Trophoblast cell (in vitro differentiated cells and primary cell): ENCODE results near the gene GGA1.
"Not testable (repeated sequence)": the region's sequence is repeated elsewhere in the genome, so short reads cannot be mapped to it uniquely, and the experiment has no call there.

Source experiments
- DNase-seq, 2 donors: peaks; one replicate each; pipeline ENCODE4 v3.0.0-alpha.2; 2016
- H2AFZ ChIP-seq: 2 replicates; pipeline ENCODE4 v1.6.1; 2013; ENCODE audit warnings: low read length, moderate library complexity, mild to moderate bottlenecking; ENCODE audit not compliant: insufficient read depth, poor library complexity
- H2AK5ac ChIP-seq: 2 replicates; pipeline ENCODE4 v1.6.1; 2013; ENCODE audit warnings: mild to moderate bottlenecking, low read length
- H2BK120ac ChIP-seq: 2 replicates; pipeline ENCODE4 v1.6.1; 2013; ENCODE audit warnings: low read length, mild to moderate bottlenecking, moderate library complexity; ENCODE audit not compliant: insufficient read depth, poor library complexity
- H2BK12ac ChIP-seq: 2 replicates; pipeline ENCODE4 v1.6.1; 2013; ENCODE audit warnings: mild to moderate bottlenecking, low read length, moderate library complexity
- H2BK5ac ChIP-seq: 2 replicates; pipeline ENCODE4 v1.6.1; 2013; ENCODE audit warnings: low read length, low read depth, moderate library complexity, mild to moderate bottlenecking; ENCODE audit not compliant: poor library complexity
- H3K14ac ChIP-seq: 2 replicates; pipeline ENCODE4 v1.6.1; 2013; ENCODE audit warnings: mild to moderate bottlenecking, low read length
- H3K18ac ChIP-seq: 2 replicates; pipeline ENCODE4 v1.6.1; 2013; ENCODE audit warnings: mild to moderate bottlenecking, low read length
- H3K23ac ChIP-seq: 2 replicates; pipeline ENCODE4 v1.6.1; 2013; ENCODE audit warnings: low read length
- H3K27ac ChIP-seq: 2 replicates; pipeline ENCODE4 v1.5.1; 2013; ENCODE audit warnings: low read depth, mild to moderate bottlenecking, inconsistent platforms, low read length, moderate library complexity
- H3K27me3 ChIP-seq: 2 replicates; pipeline ENCODE4 v1.6.1; 2013; ENCODE audit warnings: inconsistent platforms, mild to moderate bottlenecking, low read length, moderate library complexity; ENCODE audit not compliant: insufficient read depth
- H3K36me3 ChIP-seq, 2 experiments: 1 replicate in 1 of 2; 2 replicates in 1 of 2; pipeline ENCODE4 v1.6.1; 2013; ENCODE audit warnings: low read length in 2 of 2, mild to moderate bottlenecking in 2 of 2, moderate library complexity in 1 of 2; ENCODE audit not compliant: insufficient read depth in 2 of 2, control insufficient read depth in 1 of 2
- H3K4ac ChIP-seq: 2 replicates; pipeline ENCODE4 v1.6.1; 2013; ENCODE audit warnings: low read depth, mild to moderate bottlenecking, low read length, moderate library complexity
- H3K4me1 ChIP-seq, 2 experiments: 1 replicate in 1 of 2; 2 replicates in 1 of 2; pipeline ENCODE4 v1.6.1; 2013; ENCODE audit warnings: low read length in 2 of 2, mild to moderate bottlenecking in 2 of 2, moderate library complexity in 1 of 2; ENCODE audit not compliant: insufficient read depth in 2 of 2, control insufficient read depth in 1 of 2
- H3K4me2 ChIP-seq: 2 replicates; pipeline ENCODE4 v1.6.1; 2013; ENCODE audit warnings: inconsistent platforms, mild to moderate bottlenecking, low read length, moderate library complexity
- H3K4me3 ChIP-seq: 2 replicates; pipeline ENCODE4 v1.5.1; 2013; ENCODE audit warnings: mild to moderate bottlenecking, low read depth, low read length, inconsistent platforms
- H3K79me1 ChIP-seq: one replicate; pipeline ENCODE4 v1.6.1; 2013; ENCODE audit warnings: low read length
- H3K79me2 ChIP-seq: 2 replicates; pipeline ENCODE4 v1.6.1; 2013; ENCODE audit warnings: low read length, mild to moderate bottlenecking; ENCODE audit not compliant: control insufficient read depth, insufficient read depth, poor library complexity
- H3K9ac ChIP-seq: 2 replicates; pipeline ENCODE4 v1.6.1; 2013; ENCODE audit warnings: mild to moderate bottlenecking, low read length
- H3K9me3 ChIP-seq: 2 replicates; pipeline ENCODE4 v1.6.1; 2013; ENCODE audit warnings: low read depth, mild to moderate bottlenecking, control low read depth, inconsistent platforms, low read length; ENCODE audit not compliant: insufficient read depth
- H4K12ac ChIP-seq: 2 replicates; pipeline ENCODE4 v1.6.1; 2013; ENCODE audit warnings: low read depth, mild to moderate bottlenecking, low read length, moderate library complexity
- H4K8ac ChIP-seq: 2 replicates; pipeline ENCODE4 v1.6.1; 2013; ENCODE audit warnings: low read depth, mild to moderate bottlenecking, low read length, moderate library complexity
- H4K91ac ChIP-seq: one replicate; pipeline ENCODE4 v1.6.1; 2013; ENCODE audit warnings: low read depth, mild to moderate bottlenecking, low read length, moderate library complexity
- WGBS: extraction: QIAGEN DNeasy Blood & Tissue Kit; methylation state at CpG from one replicate; pipeline ENCODE4 v1.1.7; 2013; ENCODE audit warnings: missing lambda C conversion rate; ENCODE audit not compliant: insufficient read length, insufficient coverage; ENCODE audit errors: extremely low coverage; 5-methylcytosine and 5-hydroxymethylcytosine counted together

GGA1 gene

DNA sequence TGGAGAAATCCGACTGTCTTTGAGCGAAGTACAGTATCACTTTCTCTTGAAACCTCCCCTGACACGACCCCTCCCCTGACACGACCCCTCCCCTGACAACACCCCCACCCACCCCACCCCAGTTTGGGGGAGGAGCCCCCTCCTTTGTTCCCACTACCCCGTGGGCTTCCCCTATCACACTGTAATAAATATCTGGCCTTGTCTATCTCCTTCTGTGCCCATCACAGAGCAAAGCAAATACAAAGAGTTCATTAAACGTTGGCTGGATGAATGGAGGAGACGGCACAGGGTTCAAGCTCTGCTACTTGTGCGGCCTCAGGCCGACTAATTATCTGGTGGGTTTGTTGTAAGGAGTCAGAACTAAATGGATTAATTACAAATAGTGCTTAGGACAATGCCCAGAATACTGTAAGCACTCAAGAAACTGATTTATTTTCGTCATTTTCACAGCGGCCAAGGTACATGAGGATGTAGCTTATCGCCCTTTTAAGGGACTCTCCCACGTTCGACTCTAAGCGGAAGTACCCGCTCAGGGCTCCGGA is 628 bp upstream of the GGA1 start:
- H3K79me2 ChIP-seq, result peaks cover 8% of the 10 kb centered on the region
- H3K18ac ChIP-seq, result peak overlapping the region; percentile 99
- peak overlapping the region; percentile 92 for H3K4me3 ChIP-seq
- H4K12ac ChIP-seq, result peak overlapping the region; percentile 98
- H2AFZ ChIP-seq, result peak overlapping the region; percentile 91
- peaks cover 0 to 2% of the 10 kb centered on the region in 2 experiments for H3K36me3 ChIP-seq
- H3K9me3 ChIP-seq, result no peaks in the 10 kb centered on the region
- peak overlapping the region; percentile 99 for H3K27ac ChIP-seq
- H2AK5ac ChIP-seq, result no peak overlapping the region
- peak overlapping the region; percentile 92 for H3K4ac ChIP-seq
- no CpG with 5 or more reads among the region's 17 CpGs for WGBS
- no peak overlapping the region for H2BK120ac ChIP-seq
- DNase-seq, result no peak
- peak overlapping the region; percentile 98 for H4K8ac ChIP-seq
- no peak overlapping the region for H3K23ac ChIP-seq
- peak overlapping the region; percentile 99 for H2BK5ac ChIP-seq
- H3K27me3 ChIP-seq, result no peaks in the 10 kb centered on the region
- H3K79me1 ChIP-seq, result peaks cover 11% of the 10 kb centered on the region
- H3K14ac ChIP-seq, result peak overlapping the region; percentile 45
- no peak overlapping the region for H2BK12ac ChIP-seq
- H4K91ac ChIP-seq, result peak overlapping the region; percentile 100
- peak overlapping the region; percentile 90 for H3K4me2 ChIP-seq
- H3K4me1 ChIP-seq, result peaks cover 5% of the 10 kb centered on the region in 2 experiments
- no peak overlapping the region for H3K9ac ChIP-seq

DNA sequence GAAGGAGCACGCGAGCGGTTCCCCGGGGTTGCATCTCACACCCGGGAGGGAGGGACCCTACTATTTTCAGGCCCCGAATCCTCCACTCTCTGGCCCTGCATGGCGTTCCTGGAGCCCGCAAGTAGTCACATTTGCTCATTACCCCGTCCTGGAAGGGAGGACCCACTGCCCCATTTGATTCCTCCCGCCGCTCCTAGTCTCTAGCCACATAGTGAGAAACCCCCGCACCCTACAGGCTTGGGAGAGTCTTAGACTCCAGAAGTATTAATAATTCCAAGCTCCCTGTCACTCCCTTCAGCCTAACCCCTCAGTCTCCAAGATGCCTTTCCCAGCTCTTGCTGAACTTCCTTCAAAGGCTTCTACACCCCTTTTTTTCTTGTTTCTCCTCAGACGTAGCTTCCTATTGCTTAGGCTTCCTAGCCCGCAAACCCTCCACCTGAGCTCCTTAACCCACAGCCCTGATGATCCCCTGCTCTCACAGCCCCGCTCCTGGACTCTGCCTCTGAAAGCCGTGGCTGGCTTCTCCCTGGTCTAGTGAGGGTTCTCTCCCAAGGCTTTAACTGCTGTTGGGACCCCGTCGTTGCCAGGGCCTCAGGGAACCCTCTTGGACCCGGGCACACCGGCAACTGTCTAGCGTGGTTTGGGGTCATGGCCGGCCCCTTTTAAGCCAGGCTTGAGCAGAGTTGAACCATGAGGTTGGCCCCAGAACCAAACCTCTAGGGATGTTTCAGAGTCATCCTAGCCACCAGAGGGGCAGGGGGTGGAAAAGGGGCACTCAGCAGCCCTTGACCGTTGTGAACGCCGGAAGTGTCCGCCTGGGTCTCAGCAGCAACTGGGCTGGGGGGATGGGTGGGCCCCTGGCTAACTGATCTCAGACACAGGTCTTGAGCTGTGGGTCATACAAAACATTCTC is 862 bp downstream of the GGA1 start:
- peak overlapping the region; percentile 88 for H4K91ac ChIP-seq

DNA sequence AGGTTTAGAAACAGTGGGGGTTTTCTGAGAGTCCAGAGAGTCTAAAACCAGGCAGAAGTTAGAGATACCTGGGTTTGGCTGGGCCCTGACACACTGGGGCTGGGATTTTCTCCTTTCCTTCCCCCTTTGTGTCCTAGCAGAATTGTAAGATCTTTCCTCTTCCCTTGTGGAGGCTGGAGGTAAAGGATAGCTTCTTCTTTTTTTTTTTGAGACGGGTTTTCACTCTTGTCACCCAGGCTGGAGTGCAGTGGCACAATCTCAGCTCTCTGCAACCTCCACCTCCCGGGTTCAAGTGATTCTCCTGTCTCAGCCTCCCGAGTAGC is 1.5 kb downstream of the GGA1 start:
- H4K91ac ChIP-seq, H4K8ac ChIP-seq, H3K9ac ChIP-seq, H3K4me2 ChIP-seq, H2AK5ac ChIP-seq, H3K23ac ChIP-seq, H3K4me1 ChIP-seq, H2BK12ac ChIP-seq, H3K18ac ChIP-seq, H3K27me3 ChIP-seq, H2AFZ ChIP-seq, H3K27ac ChIP-seq, H3K14ac ChIP-seq, DNase-seq, H4K12ac ChIP-seq, H3K9me3 ChIP-seq, H2BK120ac ChIP-seq, H3K79me2 ChIP-seq, H2BK5ac ChIP-seq, H3K4me3 ChIP-seq: not testable (repeated sequence)
- peaks cover 11 to 12% of the 10 kb centered on the region in 2 experiments for H3K36me3 ChIP-seq
- H3K4ac ChIP-seq, result peak overlapping the region; percentile 44
- no CpG with 5 or more reads among the region's 3 CpGs for WGBS
- H3K79me1 ChIP-seq, result peaks cover 11% of the 10 kb centered on the region

More for the DNA sequence above, 862 bp downstream of the GGA1 start:
- WGBS, result no CpG with 5 or more reads among the region's 26 CpGs
- Histone ChIP-seq H3K36me3 (peaks cover 8 to 12% of the 10 kb centered on the region in 2 experiments), H3K23ac (no peak overlapping the region), H2AK5ac (peak overlapping the region; percentile 83), H3K14ac (peak overlapping the region; percentile 94), H3K27me3 (no peaks in the 10 kb centered on the region), H3K9ac (peak overlapping the region; percentile 88), H3K27ac (peak overlapping the region; percentile 99), H3K4ac (peak overlapping the region; percentile 93), H4K8ac (peak overlapping the region; percentile 92), H2BK12ac (no peak overlapping the region), H3K79me1 (peaks cover 11% of the 10 kb centered on the region), H3K4me2 (peak overlapping the region; percentile 87), H2BK5ac (peak overlapping the region; percentile 42), H3K9me3 (no peaks in the 10 kb centered on the region), H3K4me1 (peaks cover 5% of the 10 kb centered on the region in 2 experiments), H3K79me2 (peaks cover 8% of the 10 kb centered on the region), H4K12ac (peak overlapping the region; percentile 90), H2BK120ac (peak overlapping the region; percentile 92), H3K4me3 (peak overlapping the region; percentile 92), H3K18ac (peak overlapping the region; percentile 95), H2AFZ (peak overlapping the region; percentile 68)
- DNase-seq, result peak in 1 of 2 donors; percentile 29

DNA sequence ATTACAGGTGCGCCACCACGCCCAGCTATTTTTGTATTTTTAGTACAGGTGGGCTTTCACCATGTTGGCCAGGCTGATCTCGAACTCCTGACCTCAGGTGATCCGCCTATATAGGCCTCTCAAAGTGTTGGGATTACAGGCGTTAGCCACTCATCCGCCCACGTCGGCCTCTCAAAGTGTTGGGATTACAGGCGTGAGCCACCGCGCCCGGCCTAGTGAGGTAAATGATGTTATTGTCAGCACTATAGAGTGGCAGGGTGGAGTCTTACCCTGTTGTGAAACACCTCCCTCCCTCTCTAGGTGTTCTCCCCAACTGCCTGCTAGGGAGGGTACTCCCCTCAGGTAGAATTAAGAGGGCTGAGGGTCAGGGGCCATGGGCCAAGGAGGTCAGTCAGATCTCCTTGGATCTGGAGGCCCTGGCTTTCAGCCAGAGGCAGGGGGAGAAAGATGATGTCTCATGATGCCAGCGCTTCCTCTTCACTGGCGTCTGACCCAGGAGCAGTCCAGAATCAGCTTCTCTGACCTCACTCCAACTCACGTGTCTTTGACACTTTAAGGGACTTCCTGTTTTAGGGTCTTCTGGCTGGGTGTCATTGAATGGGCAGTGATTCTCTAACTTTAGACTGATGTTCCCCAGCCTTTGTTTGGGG is 2.0 kb downstream of the GGA1 start:
- no peak overlapping the region for H3K4ac ChIP-seq
- no CpG with 5 or more reads among the region's 15 CpGs for WGBS
- no peak overlapping the region for H2BK5ac ChIP-seq
- DNase-seq, result peak; percentile 25 to 51
- H3K4me3 ChIP-seq, result no peak overlapping the region
- no peak overlapping the region for H3K9ac ChIP-seq
- no peak overlapping the region for H4K91ac ChIP-seq
- H3K18ac ChIP-seq, result no peak overlapping the region
- no peak overlapping the region for H4K12ac ChIP-seq
- no peak overlapping the region for H2AFZ ChIP-seq
- no peak overlapping the region for H3K23ac ChIP-seq
- H3K79me2 ChIP-seq, result peaks cover 8% of the 10 kb centered on the region
- H3K36me3 ChIP-seq, result peaks cover 12 to 14% of the 10 kb centered on the region in 2 experiments
- peaks cover 11% of the 10 kb centered on the region for H3K79me1 ChIP-seq
- no peak overlapping the region for H2BK120ac ChIP-seq
- H3K9me3 ChIP-seq, result no peaks in the 10 kb centered on the region
- H2BK12ac ChIP-seq, result no peak overlapping the region
- no peak overlapping the region for H4K8ac ChIP-seq
- H3K27me3 ChIP-seq, result no peaks in the 10 kb centered on the region
- no peak overlapping the region for H3K4me2 ChIP-seq
- H3K4me1 ChIP-seq, result peaks cover 5% of the 10 kb centered on the region in 2 experiments
- H2AK5ac ChIP-seq, result no peak overlapping the region
- H3K14ac ChIP-seq, result no peak overlapping the region
- no peak overlapping the region for H3K27ac ChIP-seq
